ENCODE results near the gene MTHFD2L.
A peak's percentile ranks its signal among the peaks of the same experiment; 100 is the strongest.

- peak in 2 of 3 experiments; percentile 41 to 62 for TF ChIP-seq CTCF (IDR thresholded peaks at IDR 0.05)
- no peak for TF ChIP-seq POLR2A (IDR thresholded peaks at IDR 0.05)
Observed at GRCh38 chr4:74228691-74229640, 71.0 kb downstream of the MTHFD2L start.
